Loucy (cell line): ENCODE data around the gene SEMA3D.

Experiments
- H2AFZ ChIP-seq: fragments of 200-600 bp; sonication (generic); 2 replicates; pipeline ENCODE4 v1.6.0; 2016; ENCODE audit warnings: antibody characterized with exemption, mild to moderate bottlenecking, low read length, moderate library complexity
- H3F3A ChIP-seq: fragments of 200-600 bp; 2 replicates; pipeline ENCODE4 v1.6.0; 2016; ENCODE audit warnings: antibody characterized with exemption, low read depth, mild to moderate bottlenecking
- H3K27me3 ChIP-seq: fragments of 200-600 bp; sonication (generic); 2 replicates; pipeline ENCODE4 v1.6.1; 2014; ENCODE audit warnings: low read length, mild to moderate bottlenecking; ENCODE audit not compliant: insufficient read depth, poor library complexity, severe bottlenecking
- H3K36me3 ChIP-seq: fragments of 200-600 bp; sonication (generic); 2 replicates; pipeline ENCODE4 v1.6.1; 2016; ENCODE audit warnings: low read length; ENCODE audit not compliant: insufficient read depth
- H3K4me1 ChIP-seq: fragments of 200-600 bp; sonication (generic); 2 replicates; pipeline ENCODE4 v1.5.1; 2014; ENCODE audit warnings: low read length, mild to moderate bottlenecking; ENCODE audit not compliant: insufficient read depth, poor library complexity, severe bottlenecking
- H3K4me2 ChIP-seq: fragments of 200-600 bp; sonication (generic); 2 replicates; pipeline ENCODE4 v1.6.0; 2014; ENCODE audit warnings: antibody characterized with exemption, low read length, low read depth, mild to moderate bottlenecking; ENCODE audit not compliant: poor library complexity, severe bottlenecking
- H3K4me3 ChIP-seq: fragments of 200-600 bp; sonication (generic); 2 replicates; pipeline ENCODE4 v1.5.1; 2014; ENCODE audit warnings: low read length, mild to moderate bottlenecking, mixed read lengths; ENCODE audit not compliant: poor library complexity, severe bottlenecking
- H3K79me2 ChIP-seq: fragments of 200-600 bp; sonication (generic); 2 replicates; pipeline ENCODE4 v1.6.1; 2014; ENCODE audit warnings: low read length; ENCODE audit not compliant: insufficient read depth
- H3K9ac ChIP-seq: fragments of 200-600 bp; sonication (generic); 2 replicates; pipeline ENCODE4 v1.6.0; 2014; ENCODE audit warnings: mild to moderate bottlenecking, low read depth, low read length, moderate library complexity; ENCODE audit not compliant: poor library complexity, severe bottlenecking
- H3K9me2 ChIP-seq: fragments of 200-600 bp; sonication (generic); replicated peaks from 2 replicates; pipeline ENCODE4 v1.6.1; 2016; ENCODE audit warnings: low read depth, low read length, mixed read lengths
- H3K9me3 ChIP-seq: fragments of 200-600 bp; sonication (generic); 2 replicates; pipeline ENCODE4 v1.6.1; 2014; ENCODE audit warnings: mild to moderate bottlenecking, antibody characterized with exemption, low read length, low read depth; ENCODE audit not compliant: insufficient read depth
- H4K20me1 ChIP-seq: fragments of 200-600 bp; sonication (generic); 2 replicates; pipeline ENCODE4 v1.6.0; 2014; ENCODE audit warnings: antibody characterized with exemption, low read length, mild to moderate bottlenecking; ENCODE audit not compliant: insufficient read depth, poor library complexity, severe bottlenecking
- CTCF ChIP-seq: fragments of 200-600 bp; sonication (generic); conservative IDR thresholded peaks from 2 replicates; pipeline ENCODE4 v1.5.1; 2014; ENCODE audit warnings: mild to moderate bottlenecking, antibody characterized with exemption, low read length
- EZH2phosphoT487 ChIP-seq: fragments of 200-600 bp; IDR thresholded peaks from 2 replicates; pipeline ENCODE4 v1.6.1; 2018; ENCODE audit warnings: antibody characterized with exemption, mild to moderate bottlenecking, moderate library complexity, borderline replicate concordance

SEMA3D gene

GRCh38 chr7:85046534-85046933 is 140.3 kb downstream of the SEMA3D start:
- no peaks in the 10 kb centered on the region for H3K79me2 ChIP-seq
- H3K4me3 ChIP-seq, result no peak overlapping the region
- H3K36me3 ChIP-seq, result no peaks in the 10 kb centered on the region
- no peak overlapping the region for H3K9ac ChIP-seq
- no peaks in the 10 kb centered on the region for H3F3A ChIP-seq
- no peak overlapping the region for H2AFZ ChIP-seq
- H3K9me2 ChIP-seq, result no peaks in the 10 kb centered on the region
- no peaks in the 10 kb centered on the region for H4K20me1 ChIP-seq
- H3K4me1 ChIP-seq, result no peaks in the 10 kb centered on the region
- TF ChIP-seq CTCF (no peak), EZH2phosphoT487 (no peak)
- no peak overlapping the region for H3K4me2 ChIP-seq
- H3K27me3 ChIP-seq, result no peaks in the 10 kb centered on the region
- no peaks in the 10 kb centered on the region for H3K9me3 ChIP-seq

DNA sequence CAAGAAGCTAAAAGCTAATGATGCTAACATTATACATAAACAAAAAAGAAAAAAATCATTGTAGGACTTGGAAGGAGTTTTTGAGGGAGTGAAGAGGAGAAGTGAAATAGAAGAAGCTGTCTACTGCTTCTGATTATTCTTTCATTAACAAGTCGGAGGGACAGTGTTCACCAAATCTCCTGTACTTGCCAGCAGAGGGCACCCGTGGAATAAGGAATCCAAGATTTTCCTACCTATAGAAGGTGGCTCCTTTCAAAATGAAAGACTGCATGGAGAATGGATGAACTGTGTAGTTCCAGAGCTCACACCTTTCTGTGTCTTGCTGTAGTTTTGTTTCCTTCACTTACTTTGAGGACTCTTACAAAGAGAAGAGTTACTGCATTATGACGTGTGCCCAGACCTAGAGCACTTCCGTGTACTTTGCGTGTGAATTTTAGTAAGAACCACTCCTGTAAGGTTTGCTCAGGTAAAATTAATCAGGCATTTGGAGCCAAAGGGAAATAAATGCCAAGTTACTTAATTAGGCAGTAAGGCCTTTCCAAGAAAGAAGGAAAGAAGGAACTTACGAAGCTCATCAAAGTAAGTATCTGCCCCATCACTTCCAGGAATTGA is 145.1 kb downstream of the SEMA3D start:
- H4K20me1 ChIP-seq, result no peaks in the 10 kb centered on the region
- peak overlapping the region; percentile 55 for H2AFZ ChIP-seq
- H3F3A ChIP-seq, result no peaks in the 10 kb centered on the region
- H3K27me3 ChIP-seq, result no peaks in the 10 kb centered on the region
- TF ChIP-seq EZH2phosphoT487 (no peak), CTCF (peak; percentile 87)
- no peak overlapping the region for H3K4me2 ChIP-seq
- H3K9me3 ChIP-seq, result no peaks in the 10 kb centered on the region
- H3K9me2 ChIP-seq, result no peaks in the 10 kb centered on the region
- no peaks in the 10 kb centered on the region for H3K36me3 ChIP-seq
- no peaks in the 10 kb centered on the region for H3K4me1 ChIP-seq
- H3K9ac ChIP-seq, result no peak overlapping the region
- H3K4me3 ChIP-seq, result no peak overlapping the region
- no peaks in the 10 kb centered on the region for H3K79me2 ChIP-seq

- Histone ChIP-seq H3K9me3 (no peaks in the 10 kb centered on the region), H3K4me1 (no peaks in the 10 kb centered on the region), H3K4me3 (no peak overlapping the region), H3K9me2 (no peaks in the 10 kb centered on the region), H3K4me2 (peak overlapping the region; percentile 10), H3K9ac (no peak overlapping the region), H3F3A (no peaks in the 10 kb centered on the region), H2AFZ (0 out of 2 replicates have a peak overlapping the region, but pooled peaks have one; percentile 60), H3K79me2 (no peaks in the 10 kb centered on the region), H3K27me3 (no peaks in the 10 kb centered on the region), H4K20me1 (no peaks in the 10 kb centered on the region), H3K36me3 (no peaks in the 10 kb centered on the region)
- no peak for TF ChIP-seq EZH2phosphoT487
- no peak for TF ChIP-seq CTCF
Observed at GRCh38 chr7:85039196-85039923, 147.5 kb downstream of the SEMA3D start.
